Fibroblast of villous mesenchyme (primary cell): ENCODE measurements around the gene DENND1B. TPM values are rescaled to one million over a fixed set of nuclear protein-coding genes. Genes with fewer than 3 reads are reported as not detected.
"Not testable (repeated sequence)": the region's sequence is repeated elsewhere in the genome, so short reads cannot be mapped to it uniquely, and the experiment has no call there.

Source experiments
- DNase-seq: peaks from one replicate; pipeline ENCODE4 v3.0.0-alpha.2; 2010; ENCODE audit warnings: low read depth
- H3K4me3 ChIP-seq: 2 replicates; pipeline ENCODE4 v1.5.1; 2011; ENCODE audit warnings: low read depth, mild to moderate bottlenecking, low read length
- CTCF ChIP-seq: IDR thresholded peaks from 2 replicates; pipeline ENCODE4 v1.5.1; 2012; ENCODE audit warnings: low read depth, mild to moderate bottlenecking, low read length; ENCODE audit not compliant: insufficient read depth
- total RNA-seq: library from RNA; depleted of rRNA; stranded (reverse); fragments of >200 nt; gene quantifications from 2 replicates; pipeline ENCODE4 v1.2.3, GENCODE V29; 2012

DENND1B gene
- total RNA-seq, 1 donor = 21.6 TPM

- no peak for DNase-seq
- no peak for TF ChIP-seq CTCF
- no peak overlapping the region for H3K4me3 ChIP-seq
Measured at GRCh38 chr1:197769287-197769686, 6.0 kb downstream of the DENND1B start.

- no peak overlapping the region for H3K4me3 ChIP-seq
- no peak for TF ChIP-seq CTCF
- no peak for DNase-seq
Measured at GRCh38 chr1:197768014-197768805, 7.1 kb downstream of the DENND1B start.

- no peak overlapping the region for H3K4me3 ChIP-seq
- TF ChIP-seq CTCF = no peak
Measured at GRCh38 chr1:197763769-197764168, 11.5 kb downstream of the DENND1B start.

GRCh38 chr1:197763307-197763706, 12.0 kb downstream of the DENND1B start:
- TF ChIP-seq CTCF = no peak
- DNase-seq = peak; percentile 20
- H3K4me3 ChIP-seq = no peak overlapping the region

More at GRCh38 chr1:197763769-197764168, 11.5 kb downstream of the DENND1B start:
- DNase-seq = no peak

GRCh38 chr1:197761654-197762053, 13.6 kb downstream of the DENND1B start:
- no peak for DNase-seq
- no peak overlapping the region for H3K4me3 ChIP-seq
- no peak for TF ChIP-seq CTCF

- DNase-seq, H3K4me3 ChIP-seq: not testable (repeated sequence)
Measured at GRCh38 chr1:197755553-197755952, 19.7 kb downstream of the DENND1B start.

GRCh38 chr1:197752652-197753164, 22.6 kb downstream of the DENND1B start:
- not testable (repeated sequence) for H3K4me3 ChIP-seq, DNase-seq

- TF ChIP-seq CTCF = no peak
- no peak for DNase-seq
- no peak overlapping the region for H3K4me3 ChIP-seq
Measured at GRCh38 chr1:197750366-197750765, 24.9 kb downstream of the DENND1B start.
